ENCODE data around the gene KAT6B. TPM values are rescaled to one million over a fixed set of nuclear protein-coding genes. Genes with fewer than 3 reads are reported as not detected.

The KAT6B gene
- polyA plus RNA-seq, 1 donor from 2014 or later = 11.5 TPM

- no peak overlapping the region for H3K4me3 ChIP-seq (ENCODE audit: low read length)
- H3F3A ChIP-seq (ENCODE audit: insufficient read depth, low read length, poor library complexity, severe bottlenecking) = no peaks in the 10 kb centered on the region
- no peaks in the 10 kb centered on the region for H4K20me1 ChIP-seq (ENCODE audit: insufficient read depth)
- H3K4me2 ChIP-seq (ENCODE audit: low read length) = no peak overlapping the region
- H3K9ac ChIP-seq (ENCODE audit: low read length) = no peak overlapping the region
- TF ChIP-seq EZH2 (IDR thresholded peaks at IDR 0.05; ENCODE audit: borderline replicate concordance, insufficient read depth, low read length, poor library complexity, severe bottlenecking) (no peak), MXI1 (conservative IDR thresholded peaks at IDR 0.05; ENCODE audit: poor library complexity, severe bottlenecking) (no peak), TAF1 (IDR thresholded peaks at IDR 0.05; ENCODE audit: low read depth) (no peak), CTCF (IDR thresholded peaks at IDR 0.05; ENCODE audit: poor library complexity, severe bottlenecking) (no peak), REST (IDR thresholded peaks at IDR 0.05; ENCODE audit: borderline replicate concordance) (no peak), SMC3 (conservative IDR thresholded peaks at IDR 0.05; ENCODE audit: poor library complexity) (no peak), EP300 (conservative IDR thresholded peaks at IDR 0.05; ENCODE audit: poor library complexity, severe bottlenecking) (no peak), POLR2AphosphoS5 (IDR thresholded peaks at IDR 0.05) (no peak)
- H3K27me3 ChIP-seq (ENCODE audit: insufficient read depth, low read depth, low read length) = no peaks in the 10 kb centered on the region
- no peak overlapping the region for H3K27ac ChIP-seq (ENCODE audit: low read length)
- H2AFZ ChIP-seq (ENCODE audit: low read depth, low read length) = no peak overlapping the region
- H3K9me3 ChIP-seq (ENCODE audit: low read length) = no peaks in the 10 kb centered on the region
- peaks cover 76% of the 10 kb centered on the region for H3K79me2 ChIP-seq (replicated peaks; ENCODE audit: insufficient read depth, low read length)
- no peaks in the 10 kb centered on the region for H3K9me2 ChIP-seq (ENCODE audit: insufficient read depth, low read length)
- no peaks in the 10 kb centered on the region for H3K36me3 ChIP-seq (ENCODE audit: insufficient read depth, low read length)
These were observed 28.2 kb downstream of the KAT6B start for GRCh38 chr10:74854610-74855009.

DNA sequence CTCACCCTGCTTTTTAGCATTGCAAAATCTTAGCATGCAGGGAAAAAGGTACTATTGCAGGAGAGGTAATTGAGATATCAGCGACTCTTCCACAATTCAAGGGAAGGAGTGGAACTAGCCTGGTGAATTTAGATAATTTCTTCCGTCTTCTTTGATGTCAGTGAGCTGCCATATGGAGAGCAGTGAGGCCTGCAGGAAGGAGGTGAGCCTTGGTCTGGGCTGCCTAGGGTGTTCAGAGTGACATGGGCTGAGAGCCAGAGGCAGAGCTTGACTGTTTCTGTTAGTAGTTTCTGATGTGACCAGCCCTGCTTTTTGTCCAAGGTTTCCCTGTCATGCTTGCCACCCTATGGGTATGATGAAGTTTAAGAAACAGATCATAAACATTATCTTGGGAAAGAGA lies 28.6 kb downstream of the KAT6B start:
- Histone ChIP-seq H3K9me2 (ENCODE audit: insufficient read depth, low read length) (no peaks in the 10 kb centered on the region), H3F3A (ENCODE audit: insufficient read depth, low read length, poor library complexity, severe bottlenecking) (no peaks in the 10 kb centered on the region), H3K4me2 (ENCODE audit: low read length) (no peak overlapping the region), H3K9me3 (ENCODE audit: low read length) (no peaks in the 10 kb centered on the region), H3K27ac (ENCODE audit: low read length) (no peak overlapping the region), H3K36me3 (ENCODE audit: insufficient read depth, low read length) (no peaks in the 10 kb centered on the region), H3K79me2 (replicated peaks; ENCODE audit: insufficient read depth, low read length) (peaks cover 74% of the 10 kb centered on the region), H3K4me3 (ENCODE audit: low read length) (no peak overlapping the region), H3K9ac (ENCODE audit: low read length) (no peak overlapping the region), H2AFZ (ENCODE audit: low read depth, low read length) (no peak overlapping the region), H4K20me1 (ENCODE audit: insufficient read depth) (no peaks in the 10 kb centered on the region), H3K27me3 (ENCODE audit: insufficient read depth, low read depth, low read length) (no peaks in the 10 kb centered on the region)
- no peak for TF ChIP-seq REST (IDR thresholded peaks at IDR 0.05; ENCODE audit: borderline replicate concordance)
- no peak for TF ChIP-seq SMC3 (conservative IDR thresholded peaks at IDR 0.05; ENCODE audit: poor library complexity)
- no peak for TF ChIP-seq RAD21 (conservative IDR thresholded peaks at IDR 0.05)
- TF ChIP-seq EZH2 (IDR thresholded peaks at IDR 0.05; ENCODE audit: borderline replicate concordance, insufficient read depth, low read length, poor library complexity, severe bottlenecking) = no peak
- TF ChIP-seq TAF1 (IDR thresholded peaks at IDR 0.05; ENCODE audit: low read depth) = no peak
- TF ChIP-seq EP300 (conservative IDR thresholded peaks at IDR 0.05; ENCODE audit: poor library complexity, severe bottlenecking) = no peak
- TF ChIP-seq CTCF (IDR thresholded peaks at IDR 0.05; ENCODE audit: poor library complexity, severe bottlenecking) = no peak
- TF ChIP-seq MXI1 (conservative IDR thresholded peaks at IDR 0.05; ENCODE audit: poor library complexity, severe bottlenecking) = no peak
- TF ChIP-seq POLR2AphosphoS5 (IDR thresholded peaks at IDR 0.05) = no peak
